Tibial artery (tissue), 4 donors: ENCODE data around the gene BLCAP.
"Not testable (repeated sequence)": the region's sequence is repeated elsewhere in the genome, so short reads cannot be mapped to it uniquely, and the experiment has no call there.

Experiments
- DNase-seq, 2 donors: peaks; one replicate each; pipeline ENCODE4 v3.0.0-alpha.2; 2019
- H3K27ac ChIP-seq, 2 donors: fragments of 200-600 bp; sonication (generic) in 1 of 2; 1 replicate in 1 of 2; 2 replicates in 1 of 2; pipeline ENCODE4 v1.5.1; 2018 to 2019; ENCODE audit warnings: mild to moderate bottlenecking in 1 of 2
- H3K27me3 ChIP-seq, 2 donors: fragments of 200-600 bp; sonication (generic) in 1 of 2; one replicate each; pipeline versions ENCODE4 v1.5.1 to v1.6.0; 2016 to 2019
- H3K36me3 ChIP-seq, 3 donors: fragments of 200-600 bp; sonication (generic) in 2 of 3; one replicate each; pipeline ENCODE4 v1.5.1; 2016 to 2019; ENCODE audit warnings: mild to moderate bottlenecking in 2 of 3
- H3K4me1 ChIP-seq, 4 donors: fragments of 200-600 bp; sonication (generic) in 2 of 4; 1 replicate in 3 of 4; 2 replicates in 1 of 4; pipeline ENCODE4 v1.5.1; 2016 to 2019
- H3K4me3 ChIP-seq, 2 donors: fragments of 200-600 bp; sonication (generic) in 1 of 2; 1 replicate in 1 of 2; 2 replicates in 1 of 2; pipeline ENCODE4 v1.5.1; 2018 to 2019; ENCODE audit warnings: mild to moderate bottlenecking in 2 of 2
- H3K9me3 ChIP-seq, 3 donors: fragments of 200-600 bp; sonication (generic) in 1 of 3; one replicate each; pipeline ENCODE4 v1.5.1; 2016 to 2019
- intact Hi-C: fragments of 100-400 bp; cut with DNase I; formaldehyde crosslinking; loops from one replicate; pipeline ENCODE4 v1.15.0; 2023; ENCODE audit warnings: low total_unique reads
- TF ChIP-seq, protein P1 (sequence below), 2 experiments: fragments of 200-600 bp in 1 of 2; fragments of 450-650 bp in 1 of 2; IDR thresholded peaks; one replicate each; pipeline ENCODE4 v1.5.1; 2017 to 2019; ENCODE audit warnings: antibody characterized with exemption in 2 of 2, mild to moderate bottlenecking in 1 of 2, moderate library complexity in 1 of 2

BLCAP gene

DNA sequence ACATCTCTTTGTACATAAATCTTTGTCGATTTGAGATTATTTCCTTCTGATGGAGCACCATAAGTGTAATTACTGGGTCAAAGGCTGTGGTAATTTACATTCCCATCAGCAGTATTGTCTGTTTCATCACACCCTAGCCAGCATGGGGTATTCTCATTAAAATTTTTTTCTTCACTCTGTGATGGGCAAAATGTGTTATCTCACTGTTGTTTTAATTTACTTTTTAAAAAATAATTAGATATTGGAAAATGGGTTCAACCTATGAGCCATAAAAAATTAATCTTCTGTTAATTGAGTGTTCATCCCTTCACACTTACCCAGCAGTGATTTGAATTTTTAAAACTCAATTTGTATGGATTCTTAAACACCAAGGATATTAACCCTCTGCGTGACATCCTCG is 50.6 kb downstream of the BLCAP start:
- TF ChIP-seq, protein P1, sequence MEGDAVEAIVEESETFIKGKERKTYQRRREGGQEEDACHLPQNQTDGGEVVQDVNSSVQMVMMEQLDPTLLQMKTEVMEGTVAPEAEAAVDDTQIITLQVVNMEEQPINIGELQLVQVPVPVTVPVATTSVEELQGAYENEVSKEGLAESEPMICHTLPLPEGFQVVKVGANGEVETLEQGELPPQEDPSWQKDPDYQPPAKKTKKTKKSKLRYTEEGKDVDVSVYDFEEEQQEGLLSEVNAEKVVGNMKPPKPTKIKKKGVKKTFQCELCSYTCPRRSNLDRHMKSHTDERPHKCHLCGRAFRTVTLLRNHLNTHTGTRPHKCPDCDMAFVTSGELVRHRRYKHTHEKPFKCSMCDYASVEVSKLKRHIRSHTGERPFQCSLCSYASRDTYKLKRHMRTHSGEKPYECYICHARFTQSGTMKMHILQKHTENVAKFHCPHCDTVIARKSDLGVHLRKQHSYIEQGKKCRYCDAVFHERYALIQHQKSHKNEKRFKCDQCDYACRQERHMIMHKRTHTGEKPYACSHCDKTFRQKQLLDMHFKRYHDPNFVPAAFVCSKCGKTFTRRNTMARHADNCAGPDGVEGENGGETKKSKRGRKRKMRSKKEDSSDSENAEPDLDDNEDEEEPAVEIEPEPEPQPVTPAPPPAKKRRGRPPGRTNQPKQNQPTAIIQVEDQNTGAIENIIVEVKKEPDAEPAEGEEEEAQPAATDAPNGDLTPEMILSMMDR (IDR thresholded peaks at IDR 0.05) = no peak
- intact Hi-C loops = no loop called here
- H3K4me3 ChIP-seq = no peak overlapping the region
- peaks cover 0 to 11% (median 3%) of the 10 kb centered on the region in 4 donors for H3K4me1 ChIP-seq
- DNase-seq = no peak
- H3K9me3 ChIP-seq = no peaks in the 10 kb centered on the region
- no peak overlapping the region for H3K27ac ChIP-seq
- H3K36me3 ChIP-seq = no peaks in the 10 kb centered on the region
- H3K27me3 ChIP-seq = no peaks in the 10 kb centered on the region

DNA sequence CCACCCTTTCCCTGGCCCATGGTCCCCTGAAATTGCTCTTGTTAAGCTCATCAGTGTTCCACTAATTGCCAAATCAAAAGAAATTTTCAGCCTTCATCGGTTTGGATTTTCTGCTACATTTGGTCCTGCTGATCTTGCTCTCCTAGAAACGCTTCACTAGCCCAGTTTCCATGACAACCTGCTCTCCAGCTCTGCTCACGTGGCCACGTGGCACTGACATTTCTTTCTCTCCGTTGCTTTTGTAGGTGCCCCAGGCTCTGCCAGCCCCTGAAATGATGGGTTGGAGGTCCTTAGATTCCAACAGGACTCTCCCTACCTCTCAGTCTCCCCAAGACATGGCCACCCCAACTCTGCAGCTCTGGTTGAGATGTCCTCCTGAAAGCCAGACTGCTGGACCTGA is 52.4 kb downstream of the BLCAP start:
- Histone ChIP-seq H3K4me3 (no peak overlapping the region), H3K36me3 (no peaks in the 10 kb centered on the region), H3K27me3 (no peaks in the 10 kb centered on the region), H3K27ac (no peak overlapping the region), H3K4me1 (peaks cover 0 to 11% (median 3%) of the 10 kb centered on the region in 4 donors), H3K9me3 (no peaks in the 10 kb centered on the region)
- no peak for DNase-seq
- TF ChIP-seq, protein P1 (IDR thresholded peaks at IDR 0.05) = no peak
- intact Hi-C loops = no loop called here

DNA sequence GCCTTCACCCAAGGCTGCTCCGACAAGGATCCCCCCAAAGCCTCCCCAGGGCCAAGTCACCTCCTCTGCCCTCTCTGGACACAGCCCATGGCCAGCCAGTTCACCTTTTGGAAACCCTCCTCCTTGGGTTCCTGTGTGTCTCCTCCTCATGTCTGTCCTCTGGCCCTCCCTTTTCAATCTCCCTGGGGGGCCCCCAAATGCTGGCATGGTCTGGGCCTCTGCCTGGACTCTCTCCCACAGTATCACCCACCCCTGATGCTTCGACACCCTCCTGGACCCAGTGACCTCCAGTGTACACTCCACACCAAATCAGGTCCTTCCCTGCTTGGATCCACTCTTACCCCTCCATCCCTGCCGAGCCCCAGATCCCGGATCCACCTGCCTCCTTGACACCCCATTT is 53.3 kb downstream of the BLCAP start:
- peaks cover 0 to 6% (median 2%) of the 10 kb centered on the region in 4 donors for H3K4me1 ChIP-seq
- no peaks in the 10 kb centered on the region for H3K9me3 ChIP-seq
- H3K27ac ChIP-seq = no peak overlapping the region
- DNase-seq = no peak
- H3K4me3 ChIP-seq = no peak overlapping the region
- H3K27me3 ChIP-seq = peaks cover 0 to 3% of the 10 kb centered on the region in 2 donors
- intact Hi-C loops = no loop called here
- TF ChIP-seq, protein P1 (IDR thresholded peaks at IDR 0.05) = no peak
- no peaks in the 10 kb centered on the region for H3K36me3 ChIP-seq

DNA sequence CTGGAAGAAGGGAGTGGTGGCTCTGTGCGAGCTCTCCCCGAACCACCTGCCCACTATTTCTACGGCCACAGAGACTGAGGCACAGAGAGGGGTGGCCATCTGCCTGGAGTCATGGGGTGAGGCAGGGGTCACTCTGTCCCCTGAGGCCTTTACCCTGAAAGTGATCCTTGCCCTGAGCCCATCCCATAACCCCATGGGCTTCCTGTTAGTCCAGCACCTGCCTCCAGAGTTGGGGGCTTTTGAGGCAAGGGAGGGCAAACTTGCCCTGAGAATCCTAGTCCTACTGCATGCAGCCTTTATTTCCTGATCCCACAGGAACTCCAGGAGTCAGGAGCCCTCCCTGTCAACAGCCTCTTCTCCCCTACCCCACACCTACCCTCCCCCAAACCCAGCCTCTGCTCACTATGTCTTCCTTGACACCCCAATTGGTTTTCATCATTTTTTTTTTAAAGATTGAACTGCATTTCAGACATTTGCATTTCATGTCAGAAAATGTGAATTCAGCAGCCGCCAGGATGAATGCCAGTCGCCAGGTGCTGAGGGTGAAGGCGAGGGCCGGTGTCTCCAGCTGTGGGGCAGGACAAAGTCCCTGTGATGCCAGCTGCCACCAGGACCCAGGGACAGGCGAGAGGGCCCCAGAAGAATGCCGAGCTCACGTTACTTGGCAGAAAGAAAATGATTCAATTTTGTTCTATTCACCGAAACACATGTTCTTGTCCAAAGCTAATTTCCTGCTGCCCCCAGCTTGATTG is 54.3 kb downstream of the BLCAP start:
- H3K4me3 ChIP-seq = no peak overlapping the region
- TF ChIP-seq, protein P1 (IDR thresholded peaks at IDR 0.05) = no peak
- intact Hi-C loops = no loop called here
- no peaks in the 10 kb centered on the region for H3K4me1 ChIP-seq
- peaks cover 0 to 3% of the 10 kb centered on the region in 2 donors for H3K27me3 ChIP-seq
- no peak for DNase-seq
- no peaks in the 10 kb centered on the region for H3K36me3 ChIP-seq
- H3K27ac ChIP-seq = no peak overlapping the region
- no peaks in the 10 kb centered on the region for H3K9me3 ChIP-seq

DNA sequence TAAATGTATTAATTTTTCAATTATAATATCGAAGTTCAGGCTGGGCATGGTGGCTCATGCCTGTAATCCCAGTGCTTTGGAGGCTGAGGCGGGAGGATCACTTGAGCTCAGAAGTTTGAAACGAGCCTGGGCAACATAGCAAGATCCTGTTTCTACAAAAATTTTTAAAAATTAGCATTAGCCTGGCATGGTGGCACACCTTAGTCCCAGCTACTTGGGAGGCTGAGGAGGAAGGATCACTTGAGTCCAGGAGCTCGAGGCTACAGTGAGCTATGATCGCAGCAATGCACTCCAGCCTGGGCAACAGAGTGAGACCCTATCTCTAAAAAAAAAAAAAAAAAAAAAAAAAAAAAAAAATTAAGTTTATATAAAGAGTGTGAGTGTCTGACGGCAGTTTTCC is 55.2 kb downstream of the BLCAP start:
- H3K27ac ChIP-seq, H3K4me3 ChIP-seq, DNase-seq, intact Hi-C loops, H3K4me1 ChIP-seq, H3K9me3 ChIP-seq, H3K27me3 ChIP-seq, H3K36me3 ChIP-seq: not testable (repeated sequence)

DNA sequence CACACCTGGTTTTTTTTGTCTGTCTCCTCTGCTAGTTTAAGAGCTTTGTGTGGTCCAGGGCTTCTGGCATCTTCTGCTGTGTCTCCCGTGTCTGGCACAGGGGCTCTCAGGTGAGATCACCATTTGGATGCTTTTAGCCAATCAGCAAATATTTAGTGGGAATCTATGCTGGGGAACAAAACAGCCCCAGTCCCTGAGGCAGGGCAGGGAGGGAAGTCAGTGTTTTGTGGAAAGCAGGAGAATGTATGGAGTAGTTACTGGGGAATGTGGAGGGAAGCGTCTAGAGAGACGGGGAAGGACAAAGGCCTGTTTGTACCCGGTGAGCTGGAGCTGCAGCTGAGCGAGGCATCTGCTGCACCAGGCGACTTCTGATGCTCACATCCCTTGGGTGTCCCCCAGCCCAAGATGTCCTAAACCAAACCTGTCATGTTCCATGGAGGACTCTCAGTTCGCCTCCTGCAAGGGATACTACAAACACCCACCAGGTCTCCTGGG is 55.9 kb downstream of the BLCAP start:
- TF ChIP-seq, protein P1 (IDR thresholded peaks at IDR 0.05) = no peak
- Histone ChIP-seq H3K27ac (no peak overlapping the region), H3K36me3 (no peaks in the 10 kb centered on the region), H3K27me3 (peaks cover 0 to 3% of the 10 kb centered on the region in 2 donors), H3K9me3 (no peaks in the 10 kb centered on the region), H3K4me3 (no peak overlapping the region), H3K4me1 (no peaks in the 10 kb centered on the region)
- no peak for DNase-seq
- intact Hi-C loops = no loop called here

DNA sequence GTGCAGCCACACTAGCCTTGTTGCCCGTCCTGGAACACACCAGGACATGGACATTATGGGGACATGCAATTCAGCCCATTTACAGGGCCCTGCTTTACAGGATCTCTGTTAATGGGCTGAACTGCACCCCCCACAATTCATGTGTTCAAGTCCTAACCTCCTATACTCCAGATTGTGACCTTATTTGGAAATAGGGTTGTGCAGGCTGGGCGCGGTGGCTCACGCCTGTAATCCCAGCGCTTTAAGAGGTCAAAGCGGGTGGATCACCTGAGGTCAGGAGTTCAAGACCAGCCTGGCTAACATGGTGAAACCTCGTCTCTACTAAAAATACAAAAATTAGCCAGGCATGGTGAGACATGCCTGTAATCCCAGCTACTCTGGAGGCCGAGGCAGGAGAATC is 57.5 kb downstream of the BLCAP start:
- H3K4me3 ChIP-seq, DNase-seq, H3K27me3 ChIP-seq, intact Hi-C loops, H3K27ac ChIP-seq, H3K9me3 ChIP-seq, H3K36me3 ChIP-seq, H3K4me1 ChIP-seq: not testable (repeated sequence)
